Fibroblast of the aortic adventitia (primary cell): ENCODE measurements around the gene BTBD16. TPM values are rescaled to one million over a fixed set of nuclear protein-coding genes. Genes with fewer than 3 reads are reported as not detected.

Source experiments
- DNase-seq: peaks from one replicate; pipeline ENCODE4 v3.0.0-alpha.2; 2010; ENCODE audit warnings: low read depth
- H3K4me3 ChIP-seq: 2 replicates; pipeline ENCODE4 v1.5.1; 2011; ENCODE audit warnings: low read depth, mild to moderate bottlenecking, control low read depth, low read length, moderate library complexity
- total RNA-seq: library from RNA; depleted of rRNA; stranded (reverse); fragments of >200 nt; gene quantifications from 2 replicates; pipeline ENCODE4 v1.2.3, GENCODE V29; 2012; ENCODE audit warnings: low replicate concordance
- TF ChIP-seq, protein P1 (sequence below): IDR thresholded peaks from 2 replicates; pipeline ENCODE4 v1.5.1; 2011; ENCODE audit warnings: mild to moderate bottlenecking, low read length, control low read depth, inconsistent platforms; ENCODE audit not compliant: insufficient read depth

The BTBD16 gene
- total RNA-seq, 1 donor: 0.09 TPM

- TF ChIP-seq, protein P1, sequence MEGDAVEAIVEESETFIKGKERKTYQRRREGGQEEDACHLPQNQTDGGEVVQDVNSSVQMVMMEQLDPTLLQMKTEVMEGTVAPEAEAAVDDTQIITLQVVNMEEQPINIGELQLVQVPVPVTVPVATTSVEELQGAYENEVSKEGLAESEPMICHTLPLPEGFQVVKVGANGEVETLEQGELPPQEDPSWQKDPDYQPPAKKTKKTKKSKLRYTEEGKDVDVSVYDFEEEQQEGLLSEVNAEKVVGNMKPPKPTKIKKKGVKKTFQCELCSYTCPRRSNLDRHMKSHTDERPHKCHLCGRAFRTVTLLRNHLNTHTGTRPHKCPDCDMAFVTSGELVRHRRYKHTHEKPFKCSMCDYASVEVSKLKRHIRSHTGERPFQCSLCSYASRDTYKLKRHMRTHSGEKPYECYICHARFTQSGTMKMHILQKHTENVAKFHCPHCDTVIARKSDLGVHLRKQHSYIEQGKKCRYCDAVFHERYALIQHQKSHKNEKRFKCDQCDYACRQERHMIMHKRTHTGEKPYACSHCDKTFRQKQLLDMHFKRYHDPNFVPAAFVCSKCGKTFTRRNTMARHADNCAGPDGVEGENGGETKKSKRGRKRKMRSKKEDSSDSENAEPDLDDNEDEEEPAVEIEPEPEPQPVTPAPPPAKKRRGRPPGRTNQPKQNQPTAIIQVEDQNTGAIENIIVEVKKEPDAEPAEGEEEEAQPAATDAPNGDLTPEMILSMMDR: no peak
- no peak overlapping the region for H3K4me3 ChIP-seq
- DNase-seq: no peak
These were observed 57.6 kb downstream of the BTBD16 start for GRCh38 chr10:122328676-122329075.

- DNase-seq: no peak
- TF ChIP-seq, protein P1: no peak
- H3K4me3 ChIP-seq: no peak overlapping the region
These were observed 58.3 kb downstream of the BTBD16 start for GRCh38 chr10:122329416-122329815.

- no peak for DNase-seq
- TF ChIP-seq, protein P1: no peak
- no peak overlapping the region for H3K4me3 ChIP-seq
These were observed 60.0 kb downstream of the BTBD16 start for GRCh38 chr10:122331100-122331499.

- TF ChIP-seq, protein P1: no peak
- no peak overlapping the region for H3K4me3 ChIP-seq
- DNase-seq: no peak
These were observed 60.7 kb downstream of the BTBD16 start for GRCh38 chr10:122331615-122332446.

- H3K4me3 ChIP-seq: no peak overlapping the region
- TF ChIP-seq, protein P1: no peak
- no peak for DNase-seq
These were observed 61.9 kb downstream of the BTBD16 start for GRCh38 chr10:122333037-122333436.

DNA sequence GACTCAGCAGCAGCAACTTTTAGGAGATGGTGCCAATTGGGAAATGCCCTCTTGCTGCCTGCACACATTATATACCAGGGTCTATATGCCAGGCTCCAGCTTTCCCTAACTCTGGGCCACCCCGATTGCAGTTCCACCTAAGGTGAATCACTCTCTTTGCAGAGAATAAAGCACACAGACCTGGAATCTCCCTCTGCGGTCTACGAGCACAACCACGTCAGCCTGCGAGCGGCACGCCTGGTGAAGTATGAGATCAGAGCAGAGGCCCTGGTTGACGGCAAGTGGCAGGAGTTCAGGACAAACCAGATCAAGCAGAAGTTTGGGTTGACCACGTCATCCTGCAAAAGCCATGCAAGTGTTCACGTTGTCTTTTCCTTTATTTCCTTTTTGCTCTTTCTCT lies 65.2 kb downstream of the BTBD16 start:
- no peak for DNase-seq
- TF ChIP-seq, protein P1: no peak
- H3K4me3 ChIP-seq: no peak overlapping the region
